HG03439 (cell line): ENCODE results near the gene OR5J2.
"Not testable (repeated sequence)": the region's sequence is repeated elsewhere in the genome, so short reads cannot be mapped to it uniquely, and the experiment has no call there.

Experiments used
- ATAC-seq: cut with Tn5 transposase; IDR thresholded peaks from one replicate; pipeline ENCODE4 v1.9.1; 2021; ENCODE audit warnings: mild to moderate bottlenecking, moderate library complexity; ENCODE audit not compliant: unreplicated experiment

The OR5J2 gene

DNA sequence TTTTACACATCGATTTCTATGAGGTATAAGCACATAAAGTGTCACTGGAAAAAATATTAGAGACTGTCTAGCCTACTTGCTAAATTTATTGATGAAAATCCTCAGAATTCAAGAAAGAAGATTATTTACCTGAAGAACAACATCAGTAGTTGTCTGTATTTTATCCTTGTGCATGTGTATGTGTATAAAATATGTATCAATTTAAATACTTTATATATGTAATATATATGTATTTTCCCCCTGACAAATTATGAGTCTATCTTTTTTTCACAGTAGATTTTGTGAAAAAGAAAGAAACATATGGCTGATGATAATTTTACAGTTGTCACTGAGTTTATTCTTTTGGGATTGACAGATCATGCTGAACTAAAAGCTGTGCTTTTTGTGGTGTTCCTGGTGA lies at the start of gene OR5J2:
Gene OR5J2, plus strand, starts transcription at position 301 of the 400 bp plus-strand sequence. Its CDS starts 0 bp downstream, at position 301.
- ATAC-seq: no peak

GRCh38 chr11:56140151-56140661 lies 36.2 kb upstream of the OR5J2 start, which contains the start of gene OR8J3:
Gene OR8J3, minus strand, starts transcription at chr11:56140201. Its CDS starts 2,483 bp downstream, at chr11:56137718.
- no peak for ATAC-seq

- ATAC-seq: not testable (repeated sequence)
Observed at GRCh38 chr11:56143681-56144080, 32.7 kb upstream of the OR5J2 start.

DNA sequence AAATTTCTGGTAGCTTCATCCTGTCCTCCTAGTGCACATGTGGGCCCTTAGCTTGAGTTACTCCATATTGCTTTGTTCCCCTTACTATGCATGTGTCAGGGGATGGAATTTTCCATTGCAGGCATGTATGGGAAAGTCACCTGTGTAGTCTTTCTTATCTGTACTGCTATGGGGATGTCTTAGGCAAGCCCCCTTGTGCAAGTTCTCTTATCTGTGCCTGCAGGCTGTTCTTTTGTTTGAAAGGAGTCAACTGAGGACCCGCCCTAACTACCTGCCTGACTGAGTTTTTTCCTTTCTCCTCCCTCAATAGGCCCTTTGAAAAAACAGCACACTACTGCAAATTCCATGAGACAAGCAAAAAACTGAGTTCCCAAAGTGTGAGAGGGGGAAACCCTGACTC lies 25.0 kb upstream of the OR5J2 start:
- ATAC-seq: no peak

GRCh38 chr11:56152333-56152732 lies 24.1 kb upstream of the OR5J2 start:
- ATAC-seq: no peak

DNA sequence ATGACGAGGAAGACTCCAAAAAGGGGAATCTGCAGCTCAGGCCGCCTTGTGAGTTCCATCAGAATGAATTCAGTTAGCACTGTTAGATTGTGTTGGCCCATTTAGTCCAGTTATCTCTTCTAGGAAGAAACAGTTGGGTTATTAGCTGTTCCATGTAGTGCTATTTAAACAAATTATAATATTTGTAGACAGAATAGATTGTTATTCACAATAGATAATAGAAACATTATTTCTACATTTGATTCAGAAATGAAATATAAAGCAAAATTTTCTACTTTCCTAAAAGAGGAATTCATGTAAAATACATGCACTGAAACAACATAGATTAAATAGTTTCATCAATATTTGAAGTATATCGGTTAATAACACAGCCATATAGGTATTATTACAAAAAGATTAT lies 16.2 kb upstream of the OR5J2 start, which contains the start of gene OR8K5:
Gene OR8K5, minus strand, starts transcription at position 101 of the 400 bp plus-strand sequence. Its CDS starts 0 bp downstream, at position 101.
- ATAC-seq: no peak

DNA sequence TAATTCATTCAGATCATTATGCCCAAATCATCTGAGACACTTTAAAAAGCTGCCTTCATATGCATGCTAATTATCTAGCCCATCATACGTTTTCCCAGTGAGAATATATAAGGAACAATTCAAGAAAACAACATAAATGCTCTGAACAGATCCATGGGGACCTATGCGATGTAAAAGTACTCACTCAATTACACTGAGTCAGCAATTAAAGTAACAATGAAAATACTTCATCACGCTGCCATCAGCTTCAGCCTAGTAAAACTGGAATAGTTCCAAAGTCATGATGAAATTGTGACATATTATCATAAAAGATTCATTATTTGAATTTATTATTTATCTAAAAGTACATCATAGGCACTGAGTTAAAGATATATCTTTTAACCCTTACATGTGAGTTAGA lies 12.6 kb upstream of the OR5J2 start:
- no peak for ATAC-seq

DNA sequence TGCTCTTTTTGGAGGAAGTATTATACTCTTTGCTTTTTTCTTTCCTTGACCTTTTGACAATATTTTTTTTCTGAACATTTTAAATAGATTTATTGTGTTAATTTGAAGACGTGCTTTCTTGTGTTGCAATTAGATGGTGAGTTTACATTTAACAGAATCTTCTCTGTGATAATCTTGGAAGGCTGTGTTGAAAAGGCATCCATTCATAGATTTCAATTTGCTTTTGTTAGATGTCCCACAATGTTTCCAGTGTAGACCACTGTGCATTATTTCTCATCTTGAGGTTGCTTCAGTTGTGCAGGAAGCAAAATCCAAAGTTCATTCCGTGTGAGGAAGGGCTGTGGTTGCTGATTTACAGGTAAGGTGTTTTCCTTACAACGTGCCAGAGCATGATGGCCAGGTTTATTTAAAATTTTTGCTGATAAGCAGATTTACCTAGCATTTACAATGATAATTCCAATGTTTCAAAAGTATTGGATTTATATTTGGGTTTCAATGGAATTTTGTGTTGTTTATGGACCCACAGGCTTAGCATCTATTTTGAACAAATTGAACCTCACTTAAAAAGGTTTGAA lies 4.1 kb upstream of the OR5J2 start:
- no peak for ATAC-seq

DNA sequence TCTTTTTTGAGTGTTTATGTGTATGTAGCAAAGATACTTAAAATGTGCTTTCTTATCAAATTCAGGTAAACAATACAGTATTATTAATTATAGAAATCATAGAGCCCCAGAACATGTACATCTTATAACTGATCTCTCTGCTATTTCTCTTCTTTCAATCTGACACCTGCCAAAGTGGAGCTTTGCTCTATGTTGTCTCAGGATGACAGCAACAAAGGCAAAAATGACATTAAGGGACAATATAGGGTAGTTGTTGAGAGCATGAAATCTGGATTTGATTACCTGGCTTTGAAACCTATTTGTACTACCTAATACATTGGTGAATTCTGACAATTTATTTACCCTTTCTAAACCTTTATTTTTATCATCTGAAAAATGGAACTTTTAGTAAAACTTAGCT lies 7.0 kb downstream of the OR5J2 start:
- no peak for ATAC-seq

DNA sequence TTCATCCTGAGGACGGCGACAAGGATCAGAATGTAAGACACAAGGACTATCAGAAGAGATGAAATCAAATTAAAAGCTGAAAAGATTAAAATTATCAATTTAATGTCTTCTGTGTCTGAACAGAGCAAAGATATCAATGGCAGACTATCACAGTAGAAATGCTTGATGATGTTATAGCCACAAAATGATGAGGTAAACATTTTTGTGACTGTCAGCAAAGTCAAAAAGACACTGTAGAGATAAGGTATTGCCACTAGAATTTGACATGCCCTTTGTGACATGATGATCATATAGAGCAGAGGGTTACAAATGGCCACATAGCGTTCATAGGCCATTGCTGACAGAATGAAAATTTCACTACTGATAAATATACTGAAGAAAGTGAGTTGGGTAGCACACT lies 12.2 kb downstream of the OR5J2 start:
- no peak for ATAC-seq

GRCh38 chr11:56196705-56197104 lies 20.3 kb downstream of the OR5J2 start:
- no peak for ATAC-seq

GRCh38 chr11:56197367-56197766 lies 20.9 kb downstream of the OR5J2 start:
- no peak for ATAC-seq

GRCh38 chr11:56207790-56208189 lies 31.4 kb downstream of the OR5J2 start:
- ATAC-seq: no peak

DNA sequence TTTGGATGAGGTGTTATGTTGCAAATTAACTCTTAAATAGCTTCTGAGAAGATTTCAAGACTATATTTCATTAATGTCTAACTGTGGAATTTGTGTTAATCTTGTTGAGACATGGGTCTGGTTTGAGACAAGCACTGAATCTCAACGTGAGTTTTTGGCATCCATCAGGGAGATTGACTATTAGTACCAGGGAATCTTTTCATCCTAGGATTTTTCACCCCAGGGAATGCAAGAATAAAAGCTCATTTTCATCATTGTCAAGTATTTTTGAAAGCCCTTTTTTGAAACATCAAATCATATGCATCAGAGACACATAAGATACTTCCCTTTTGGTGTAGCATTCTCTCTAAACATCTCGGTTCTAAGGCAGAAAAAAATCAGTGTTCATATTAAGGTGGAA lies 38.1 kb downstream of the OR5J2 start:
- ATAC-seq: no peak

GRCh38 chr11:56219735-56220134 lies 43.3 kb downstream of the OR5J2 start:
- not testable (repeated sequence) for ATAC-seq
